Measurements from ENCODE around the gene UGT1A4.

The UGT1A4 gene

GRCh38 chr2:233688341-233688740 is 30.2 kb upstream of the UGT1A4 start:
- Mint-ChIP-seq H3K36me3 (ENCODE audit: low read depth) (no peaks in the 10 kb centered on the region), H3K4me3 (no peak overlapping the region), H3K9me3 (no peaks in the 10 kb centered on the region), H3K27me3 (ENCODE audit: low read depth, poor library complexity) (peaks cover 5% of the 10 kb centered on the region), H3K4me1 (no peaks in the 10 kb centered on the region), H3K27ac (no peak overlapping the region)
- DNase-seq, result no peak
- no peak for TF ChIP-seq CTCF (IDR thresholded peaks at IDR 0.05)

GRCh38 chr2:233689031-233689430 is 29.5 kb upstream of the UGT1A4 start:
- H3K4me1 Mint-ChIP-seq, result peaks cover 5% of the 10 kb centered on the region
- H3K36me3 Mint-ChIP-seq (ENCODE audit: low read depth), result no peaks in the 10 kb centered on the region
- DNase-seq, result no peak
- no peaks in the 10 kb centered on the region for H3K9me3 Mint-ChIP-seq
- H3K4me3 Mint-ChIP-seq, result no peak overlapping the region
- H3K27me3 Mint-ChIP-seq (ENCODE audit: low read depth, poor library complexity), result peaks cover 5% of the 10 kb centered on the region
- H3K27ac Mint-ChIP-seq, result no peak overlapping the region
- TF ChIP-seq CTCF (IDR thresholded peaks at IDR 0.05), result no peak

GRCh38 chr2:233689501-233689900 is 29.0 kb upstream of the UGT1A4 start:
- Mint-ChIP-seq H3K4me1 (peaks cover 5% of the 10 kb centered on the region), H3K4me3 (no peak overlapping the region), H3K9me3 (no peaks in the 10 kb centered on the region), H3K27me3 (ENCODE audit: low read depth, poor library complexity) (peaks cover 5% of the 10 kb centered on the region), H3K36me3 (ENCODE audit: low read depth) (no peaks in the 10 kb centered on the region), H3K27ac (no peak overlapping the region)
- DNase-seq, result no peak
- no peak for TF ChIP-seq CTCF (IDR thresholded peaks at IDR 0.05)

- no peaks in the 10 kb centered on the region for H3K9me3 Mint-ChIP-seq
- H3K4me3 Mint-ChIP-seq, result no peak overlapping the region
- H3K36me3 Mint-ChIP-seq (ENCODE audit: low read depth), result no peaks in the 10 kb centered on the region
- no peak for DNase-seq
- H3K4me1 Mint-ChIP-seq, result peaks cover 5% of the 10 kb centered on the region
- TF ChIP-seq CTCF (IDR thresholded peaks at IDR 0.05), result no peak
- H3K27ac Mint-ChIP-seq, result no peak overlapping the region
- peaks cover 5% of the 10 kb centered on the region for H3K27me3 Mint-ChIP-seq (ENCODE audit: low read depth, poor library complexity)
These were observed 28.1 kb upstream of the UGT1A4 start for GRCh38 chr2:233690444-233690843.

- TF ChIP-seq CTCF (IDR thresholded peaks at IDR 0.05), result no peak
- Mint-ChIP-seq H3K4me1 (peaks cover 5% of the 10 kb centered on the region), H3K27me3 (ENCODE audit: low read depth, poor library complexity) (peaks cover 7% of the 10 kb centered on the region), H3K4me3 (no peak overlapping the region), H3K9me3 (no peaks in the 10 kb centered on the region), H3K27ac (no peak overlapping the region), H3K36me3 (ENCODE audit: low read depth) (no peaks in the 10 kb centered on the region)
- DNase-seq, result no peak
These were observed 26.8 kb upstream of the UGT1A4 start for GRCh38 chr2:233691443-233692433.

- Mint-ChIP-seq H3K27ac (peak within 1 kb of the TSS; percentile 53), H3K27me3 (ENCODE audit: low read depth, poor library complexity) (peaks cover 11% of the 10 kb centered on the region), H3K36me3 (ENCODE audit: low read depth) (no peaks in the 10 kb centered on the region), H3K9me3 (no peaks in the 10 kb centered on the region), H3K4me1 (peaks cover 5% of the 10 kb centered on the region), H3K4me3 (no peak within 1 kb of the TSS)
- no peak for DNase-seq
- no peak for TF ChIP-seq CTCF (IDR thresholded peaks at IDR 0.05)
These were observed 25.9 kb upstream of the UGT1A4 start, which contains the start of gene UGT1A6 for GRCh38 chr2:233692648-233693047. TSS of gene UGT1A6 (plus strand) at chr2:233692890. CDS start at chr2:233693005, 115 bp downstream.

All from nephron progenitor cell (in vitro differentiated cells).